GM12872 (cell line): ENCODE data around the gene IKZF1.
A peak's percentile ranks its signal among the peaks of the same experiment; 100 is the strongest.

ENCODE experiments used
- CTCF ChIP-seq: IDR thresholded peaks from 3 replicates; pipeline ENCODE4 v1.5.1; 2011; ENCODE audit warnings: low read depth, mild to moderate bottlenecking, low read length, moderate library complexity; ENCODE audit not compliant: insufficient read depth

The IKZF1 gene

GRCh38 chr7:50367100-50367499 is 62.6 kb downstream of the IKZF1 start:
- TF ChIP-seq CTCF: no peak

- TF ChIP-seq CTCF: no peak
Observed at GRCh38 chr7:50367570-50367969, 63.1 kb downstream of the IKZF1 start.

- TF ChIP-seq CTCF: no peak
Observed at GRCh38 chr7:50368366-50368765, 63.9 kb downstream of the IKZF1 start.

GRCh38 chr7:50369143-50370026 is 64.9 kb downstream of the IKZF1 start:
- peak; percentile 84 for TF ChIP-seq CTCF

GRCh38 chr7:50370884-50371283 is 66.4 kb downstream of the IKZF1 start:
- TF ChIP-seq CTCF: no peak

- TF ChIP-seq CTCF: no peak
Observed at GRCh38 chr7:50371551-50372021, 67.1 kb downstream of the IKZF1 start.

GRCh38 chr7:50372923-50373322 is 68.4 kb downstream of the IKZF1 start:
- no peak for TF ChIP-seq CTCF
